Fibroblast of the aortic adventitia (primary cell): ENCODE results near the gene TMEM132D. TPM values are rescaled to one million over a fixed set of nuclear protein-coding genes. Genes with fewer than 3 reads are reported as not detected.

ENCODE experiments used
- DNase-seq: peaks from one replicate; pipeline ENCODE4 v3.0.0-alpha.2; 2010; ENCODE audit warnings: low read depth
- H3K4me3 ChIP-seq: 2 replicates; pipeline ENCODE4 v1.5.1; 2011; ENCODE audit warnings: low read depth, mild to moderate bottlenecking, control low read depth, low read length, moderate library complexity
- total RNA-seq: library from RNA; depleted of rRNA; stranded (reverse); fragments of >200 nt; gene quantifications from 2 replicates; pipeline ENCODE4 v1.2.3, GENCODE V29; 2012; ENCODE audit warnings: low replicate concordance
- TF ChIP-seq, protein P1 (sequence below): IDR thresholded peaks from 2 replicates; pipeline ENCODE4 v1.5.1; 2011; ENCODE audit warnings: mild to moderate bottlenecking, low read length, control low read depth, inconsistent platforms; ENCODE audit not compliant: insufficient read depth

TMEM132D gene
- total RNA-seq, 1 donor: not detected

GRCh38 chr12:129237881-129238280 is 665.9 kb downstream of the TMEM132D start:
- no peak for DNase-seq
- H3K4me3 ChIP-seq: no peak overlapping the region
- TF ChIP-seq, protein P1, sequence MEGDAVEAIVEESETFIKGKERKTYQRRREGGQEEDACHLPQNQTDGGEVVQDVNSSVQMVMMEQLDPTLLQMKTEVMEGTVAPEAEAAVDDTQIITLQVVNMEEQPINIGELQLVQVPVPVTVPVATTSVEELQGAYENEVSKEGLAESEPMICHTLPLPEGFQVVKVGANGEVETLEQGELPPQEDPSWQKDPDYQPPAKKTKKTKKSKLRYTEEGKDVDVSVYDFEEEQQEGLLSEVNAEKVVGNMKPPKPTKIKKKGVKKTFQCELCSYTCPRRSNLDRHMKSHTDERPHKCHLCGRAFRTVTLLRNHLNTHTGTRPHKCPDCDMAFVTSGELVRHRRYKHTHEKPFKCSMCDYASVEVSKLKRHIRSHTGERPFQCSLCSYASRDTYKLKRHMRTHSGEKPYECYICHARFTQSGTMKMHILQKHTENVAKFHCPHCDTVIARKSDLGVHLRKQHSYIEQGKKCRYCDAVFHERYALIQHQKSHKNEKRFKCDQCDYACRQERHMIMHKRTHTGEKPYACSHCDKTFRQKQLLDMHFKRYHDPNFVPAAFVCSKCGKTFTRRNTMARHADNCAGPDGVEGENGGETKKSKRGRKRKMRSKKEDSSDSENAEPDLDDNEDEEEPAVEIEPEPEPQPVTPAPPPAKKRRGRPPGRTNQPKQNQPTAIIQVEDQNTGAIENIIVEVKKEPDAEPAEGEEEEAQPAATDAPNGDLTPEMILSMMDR: no peak

- TF ChIP-seq, protein P1: no peak
- no peak for DNase-seq
- no peak overlapping the region for H3K4me3 ChIP-seq
These were observed 669.6 kb downstream of the TMEM132D start for GRCh38 chr12:129234209-129234608.

DNA sequence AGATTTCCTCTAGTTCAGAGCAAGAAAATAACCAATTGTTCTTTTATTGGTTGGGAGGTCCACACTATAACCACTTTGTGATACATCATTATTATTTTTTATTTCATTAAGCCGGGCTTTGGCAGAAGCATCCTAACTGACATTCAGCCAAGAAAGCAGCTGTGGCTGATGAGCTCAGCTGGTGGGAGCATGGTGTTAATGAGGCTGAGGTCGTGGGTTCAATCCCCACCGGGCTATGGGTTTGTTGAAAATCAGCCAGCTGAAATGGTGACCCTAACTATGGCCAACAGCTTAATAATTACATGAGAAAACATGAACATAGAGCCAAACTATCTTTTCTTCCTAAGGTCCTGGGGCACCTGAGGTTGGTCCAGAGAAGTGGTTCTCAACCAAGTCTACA is 672.3 kb downstream of the TMEM132D start:
- TF ChIP-seq, protein P1: no peak

GRCh38 chr12:129230995-129231394 is 672.8 kb downstream of the TMEM132D start:
- TF ChIP-seq, protein P1: no peak
- no peak overlapping the region for H3K4me3 ChIP-seq
- no peak for DNase-seq

More for the DNA sequence above, 672.3 kb downstream of the TMEM132D start:
- H3K4me3 ChIP-seq: no peak overlapping the region
- DNase-seq: no peak

DNA sequence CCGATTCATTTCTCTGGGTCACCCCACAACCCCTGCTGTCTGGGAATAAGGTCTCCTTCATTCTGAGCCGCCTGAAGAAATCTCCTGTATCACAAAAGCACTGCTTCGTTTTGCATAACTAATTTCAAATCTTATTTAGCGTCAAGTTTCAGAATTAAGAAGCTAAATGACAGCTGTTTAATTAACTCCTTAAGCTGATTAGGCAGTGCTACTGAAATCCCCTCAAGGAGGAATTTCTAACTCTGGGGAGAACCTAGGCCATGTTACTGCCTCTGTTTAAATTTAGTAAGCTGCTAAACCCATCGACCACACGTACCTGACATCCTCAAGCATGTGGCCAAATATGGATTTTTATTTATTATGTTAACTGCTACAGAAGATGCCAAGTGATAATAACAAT is 677.0 kb downstream of the TMEM132D start:
- DNase-seq: no peak
- TF ChIP-seq, protein P1: no peak
- H3K4me3 ChIP-seq: no peak overlapping the region

GRCh38 chr12:129226005-129226404 is 677.8 kb downstream of the TMEM132D start:
- TF ChIP-seq, protein P1: no peak
- no peak for DNase-seq

GRCh38 chr12:129215556-129215955 is 688.3 kb downstream of the TMEM132D start:
- DNase-seq: no peak
- H3K4me3 ChIP-seq: no peak overlapping the region
- TF ChIP-seq, protein P1: no peak

More at GRCh38 chr12:129226005-129226404, 677.8 kb downstream of the TMEM132D start:
- no peak overlapping the region for H3K4me3 ChIP-seq
